ENCODE measurements around the gene MIEF1.
A peak's percentile ranks its signal among the peaks of the same experiment; 100 is the strongest.

MIEF1 gene

GRCh38 chr22:39502109-39502788 is at the start of gene MIEF1 (continued):
- TF ChIP-seq PBX3 (CRISPR knock-in tag; IDR thresholded peaks at IDR 0.05) (0 out of 2 replicates have a peak, but pooled peaks have one; percentile 17), KLF16 (tag by site-specific recombination; IDR thresholded peaks at IDR 0.05) (peak; percentile 81), ZIC2 (tag by site-specific recombination; IDR thresholded peaks at IDR 0.05) (peak; percentile 63), SP3 (tag by site-specific recombination; IDR thresholded peaks at IDR 0.05) (peak; percentile 91), ZNF48 (tag by site-specific recombination; IDR thresholded peaks at IDR 0.05) (no peak), ZNF335 (tag by site-specific recombination; conservative IDR thresholded peaks at IDR 0.05) (peak; percentile 35), ZNF629 (tag by site-specific recombination; IDR thresholded peaks at IDR 0.05) (peak; percentile 80), SP7 (tag by site-specific recombination; IDR thresholded peaks at IDR 0.05) (peak; percentile 47; the same call in 1 of the 2 replicates), ZNF2 (tag by site-specific recombination; IDR thresholded peaks at IDR 0.05) (0 out of 2 replicates have a peak, but pooled peaks have one; percentile 53), ZNF488 (tag by site-specific recombination; IDR thresholded peaks at IDR 0.05) (no peak), ZNF658 (tag by site-specific recombination; IDR thresholded peaks at IDR 0.05) (no peak), KLF9 (tag by site-specific recombination; IDR thresholded peaks at IDR 0.05; ENCODE audit: low read depth) (peak; percentile 95), IKZF3 (tag by site-specific recombination; IDR thresholded peaks at IDR 0.05) (no peak), EGR2 (tag by site-specific recombination; IDR thresholded peaks at IDR 0.05; ENCODE audit: low read depth) (peak; percentile 56), HIC1 (tag by site-specific recombination; IDR thresholded peaks at IDR 0.05) (no peak), ZBTB17 (tag by site-specific recombination; IDR thresholded peaks at IDR 0.05) (peak; percentile 52), PATZ1 (tag by site-specific recombination; IDR thresholded peaks at IDR 0.05) (peak; percentile 70), ZNF76 (tag by site-specific recombination; IDR thresholded peaks at IDR 0.05; ENCODE audit: borderline replicate concordance, low read depth) (peak; percentile 95), ZEB2 (tag by site-specific recombination; IDR thresholded peaks at IDR 0.05) (peak; percentile 43; the same call in 1 of the 2 replicates), ZFP69B (tag by site-specific recombination; IDR thresholded peaks at IDR 0.05) (no peak), SCRT2 (tag by site-specific recombination; IDR thresholded peaks at IDR 0.05) (no peak)
- TF ChIP-seq, protein P1, sequence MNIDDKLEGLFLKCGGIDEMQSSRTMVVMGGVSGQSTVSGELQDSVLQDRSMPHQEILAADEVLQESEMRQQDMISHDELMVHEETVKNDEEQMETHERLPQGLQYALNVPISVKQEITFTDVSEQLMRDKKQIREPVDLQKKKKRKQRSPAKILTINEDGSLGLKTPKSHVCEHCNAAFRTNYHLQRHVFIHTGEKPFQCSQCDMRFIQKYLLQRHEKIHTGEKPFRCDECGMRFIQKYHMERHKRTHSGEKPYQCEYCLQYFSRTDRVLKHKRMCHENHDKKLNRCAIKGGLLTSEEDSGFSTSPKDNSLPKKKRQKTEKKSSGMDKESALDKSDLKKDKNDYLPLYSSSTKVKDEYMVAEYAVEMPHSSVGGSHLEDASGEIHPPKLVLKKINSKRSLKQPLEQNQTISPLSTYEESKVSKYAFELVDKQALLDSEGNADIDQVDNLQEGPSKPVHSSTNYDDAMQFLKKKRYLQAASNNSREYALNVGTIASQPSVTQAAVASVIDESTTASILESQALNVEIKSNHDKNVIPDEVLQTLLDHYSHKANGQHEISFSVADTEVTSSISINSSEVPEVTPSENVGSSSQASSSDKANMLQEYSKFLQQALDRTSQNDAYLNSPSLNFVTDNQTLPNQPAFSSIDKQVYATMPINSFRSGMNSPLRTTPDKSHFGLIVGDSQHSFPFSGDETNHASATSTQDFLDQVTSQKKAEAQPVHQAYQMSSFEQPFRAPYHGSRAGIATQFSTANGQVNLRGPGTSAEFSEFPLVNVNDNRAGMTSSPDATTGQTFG (tag by site-specific recombination; IDR thresholded peaks at IDR 0.05; ENCODE audit: borderline replicate concordance) = no peak
- TF ChIP-seq, protein P2, sequence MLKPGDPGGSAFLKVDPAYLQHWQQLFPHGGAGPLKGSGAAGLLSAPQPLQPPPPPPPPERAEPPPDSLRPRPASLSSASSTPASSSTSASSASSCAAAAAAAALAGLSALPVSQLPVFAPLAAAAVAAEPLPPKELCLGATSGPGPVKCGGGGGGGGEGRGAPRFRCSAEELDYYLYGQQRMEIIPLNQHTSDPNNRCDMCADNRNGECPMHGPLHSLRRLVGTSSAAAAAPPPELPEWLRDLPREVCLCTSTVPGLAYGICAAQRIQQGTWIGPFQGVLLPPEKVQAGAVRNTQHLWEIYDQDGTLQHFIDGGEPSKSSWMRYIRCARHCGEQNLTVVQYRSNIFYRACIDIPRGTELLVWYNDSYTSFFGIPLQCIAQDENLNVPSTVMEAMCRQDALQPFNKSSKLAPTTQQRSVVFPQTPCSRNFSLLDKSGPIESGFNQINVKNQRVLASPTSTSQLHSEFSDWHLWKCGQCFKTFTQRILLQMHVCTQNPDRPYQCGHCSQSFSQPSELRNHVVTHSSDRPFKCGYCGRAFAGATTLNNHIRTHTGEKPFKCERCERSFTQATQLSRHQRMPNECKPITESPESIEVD (tag by site-specific recombination; IDR thresholded peaks at IDR 0.05) = no peak
- TF ChIP-seq, protein P3, sequence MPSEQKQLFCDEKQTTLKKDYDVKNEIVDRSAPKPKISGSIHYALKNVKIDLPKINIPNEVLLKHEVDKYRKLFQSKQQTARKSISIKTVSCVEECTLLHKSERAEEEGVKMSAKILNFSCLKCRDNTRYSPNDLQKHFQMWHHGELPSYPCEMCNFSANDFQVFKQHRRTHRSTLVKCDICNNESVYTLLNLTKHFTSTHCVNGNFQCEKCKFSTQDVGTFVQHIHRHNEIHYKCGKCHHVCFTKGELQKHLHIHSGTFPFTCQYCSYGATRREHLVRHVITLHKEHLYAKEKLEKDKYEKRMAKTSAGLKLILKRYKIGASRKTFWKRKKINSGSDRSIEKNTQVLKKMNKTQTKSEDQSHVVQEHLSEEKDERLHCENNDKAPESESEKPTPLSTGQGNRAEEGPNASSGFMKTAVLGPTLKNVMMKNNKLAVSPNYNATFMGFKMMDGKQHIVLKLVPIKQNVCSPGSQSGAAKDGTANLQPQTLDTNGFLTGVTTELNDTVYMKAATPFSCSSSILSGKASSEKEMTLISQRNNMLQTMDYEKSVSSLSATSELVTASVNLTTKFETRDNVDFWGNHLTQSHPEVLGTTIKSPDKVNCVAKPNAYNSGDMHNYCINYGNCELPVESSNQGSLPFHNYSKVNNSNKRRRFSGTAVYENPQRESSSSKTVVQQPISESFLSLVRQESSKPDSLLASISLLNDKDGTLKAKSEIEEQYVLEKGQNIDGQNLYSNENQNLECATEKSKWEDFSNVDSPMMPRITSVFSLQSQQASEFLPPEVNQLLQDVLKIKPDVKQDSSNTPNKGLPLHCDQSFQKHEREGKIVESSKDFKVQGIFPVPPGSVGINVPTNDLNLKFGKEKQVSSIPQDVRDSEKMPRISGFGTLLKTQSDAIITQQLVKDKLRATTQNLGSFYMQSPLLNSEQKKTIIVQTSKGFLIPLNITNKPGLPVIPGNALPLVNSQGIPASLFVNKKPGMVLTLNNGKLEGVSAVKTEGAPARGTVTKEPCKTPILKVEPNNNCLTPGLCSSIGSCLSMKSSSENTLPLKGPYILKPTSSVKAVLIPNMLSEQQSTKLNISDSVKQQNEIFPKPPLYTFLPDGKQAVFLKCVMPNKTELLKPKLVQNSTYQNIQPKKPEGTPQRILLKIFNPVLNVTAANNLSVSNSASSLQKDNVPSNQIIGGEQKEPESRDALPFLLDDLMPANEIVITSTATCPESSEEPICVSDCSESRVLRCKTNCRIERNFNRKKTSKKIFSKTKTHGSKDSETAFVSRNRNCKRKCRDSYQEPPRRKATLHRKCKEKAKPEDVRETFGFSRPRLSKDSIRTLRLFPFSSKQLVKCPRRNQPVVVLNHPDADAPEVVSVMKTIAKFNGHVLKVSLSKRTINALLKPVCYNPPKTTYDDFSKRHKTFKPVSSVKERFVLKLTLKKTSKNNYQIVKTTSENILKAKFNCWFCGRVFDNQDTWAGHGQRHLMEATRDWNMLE (tag by site-specific recombination; conservative IDR thresholded peaks at IDR 0.05; ENCODE audit: low read depth) = peak; percentile 78

All from HEK293 (cell line).